HG03135 (cell line): Measurements from ENCODE around the gene CA11.
A peak's percentile ranks its signal among the peaks of the same experiment; 100 is the strongest.

Experiments
- ATAC-seq: cut with Tn5 transposase; IDR thresholded peaks from one replicate; pipeline ENCODE4 v1.9.1; 2021; ENCODE audit warnings: mild to moderate bottlenecking, moderate library complexity; ENCODE audit not compliant: unreplicated experiment

Gene CA11

DNA sequence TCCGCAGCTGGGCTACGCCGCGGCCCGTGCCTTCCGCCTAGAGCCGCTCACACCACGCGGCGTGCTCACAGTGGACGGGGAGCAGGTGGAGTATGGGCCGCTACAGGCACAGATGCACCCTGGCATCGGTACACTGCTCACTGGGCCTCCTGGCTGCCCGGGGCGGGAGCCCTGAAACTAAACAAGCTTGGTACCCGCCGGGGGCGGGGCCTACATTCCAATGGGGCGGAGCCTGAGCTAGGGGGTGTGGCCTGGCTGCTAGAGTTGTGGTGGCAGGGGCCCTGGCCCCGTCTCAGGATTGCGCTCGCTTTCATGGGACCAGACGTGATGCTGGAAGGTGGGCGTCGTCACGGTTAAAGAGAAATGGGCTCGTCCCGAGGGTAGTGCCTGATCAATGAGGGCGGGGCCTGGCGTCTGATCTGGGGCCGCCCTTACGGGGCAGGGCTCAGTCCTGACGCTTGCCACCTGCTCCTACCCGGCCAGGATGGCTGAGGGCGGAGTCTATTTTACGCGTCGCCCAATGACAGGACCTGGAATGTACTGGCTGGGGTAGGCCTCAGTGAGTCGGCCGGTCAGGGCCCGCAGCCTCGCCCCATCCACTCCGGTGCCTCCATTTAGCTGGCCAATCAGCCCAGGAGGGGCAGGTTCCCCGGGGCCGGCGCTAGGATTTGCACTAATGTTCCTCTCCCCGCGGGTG is 16.2 kb downstream of the CA11 start:
- no peak for ATAC-seq

- ATAC-seq = no peak
Observed at GRCh38 chr19:48629297-48629598, 16.7 kb downstream of the CA11 start.

DNA sequence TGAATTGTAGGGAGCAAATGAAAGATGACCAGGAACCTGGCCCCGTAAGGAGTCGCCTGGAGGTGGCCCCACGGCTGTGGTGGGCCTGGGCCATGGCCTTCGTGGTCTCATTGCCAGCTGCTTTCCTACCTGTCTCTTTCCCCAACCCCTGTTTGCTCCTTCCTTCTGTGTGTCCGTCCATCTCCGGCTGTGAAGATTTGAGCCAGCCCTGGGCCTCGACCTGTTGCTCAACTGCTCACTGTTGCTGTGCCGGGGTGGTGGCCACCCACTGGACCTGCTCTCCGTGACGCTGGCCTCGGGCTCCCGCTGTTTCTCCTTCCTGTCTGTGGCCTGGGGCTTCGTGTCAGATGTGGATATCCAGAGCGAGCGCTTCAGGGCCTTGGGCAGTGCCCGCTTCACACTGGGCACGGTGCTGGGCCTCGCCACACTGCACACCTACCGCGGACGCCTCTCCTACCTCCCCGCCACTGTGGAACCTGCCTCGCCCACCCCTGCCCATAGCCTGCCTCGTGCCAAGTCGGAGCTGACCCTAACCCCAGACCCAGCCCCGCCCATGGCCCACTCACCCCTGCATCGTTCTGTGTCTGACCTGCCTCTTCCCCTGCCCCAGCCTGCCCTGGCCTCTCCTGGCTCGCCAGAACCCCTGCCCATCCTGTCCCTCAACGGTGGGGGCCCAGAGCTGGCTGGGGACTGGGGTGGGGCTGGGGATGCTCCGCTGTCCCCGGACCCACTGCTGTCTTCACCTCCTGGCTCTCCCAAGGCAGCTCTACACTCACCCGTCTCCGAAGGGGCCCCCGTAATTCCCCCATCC is 17.3 kb downstream of the CA11 start:
- no peak for ATAC-seq

- no peak for ATAC-seq
Observed at GRCh38 chr19:48627865-48628314, 18.1 kb downstream of the CA11 start.

- no peak for ATAC-seq
Observed at GRCh38 chr19:48627201-48627864, 18.7 kb downstream of the CA11 start.

DNA sequence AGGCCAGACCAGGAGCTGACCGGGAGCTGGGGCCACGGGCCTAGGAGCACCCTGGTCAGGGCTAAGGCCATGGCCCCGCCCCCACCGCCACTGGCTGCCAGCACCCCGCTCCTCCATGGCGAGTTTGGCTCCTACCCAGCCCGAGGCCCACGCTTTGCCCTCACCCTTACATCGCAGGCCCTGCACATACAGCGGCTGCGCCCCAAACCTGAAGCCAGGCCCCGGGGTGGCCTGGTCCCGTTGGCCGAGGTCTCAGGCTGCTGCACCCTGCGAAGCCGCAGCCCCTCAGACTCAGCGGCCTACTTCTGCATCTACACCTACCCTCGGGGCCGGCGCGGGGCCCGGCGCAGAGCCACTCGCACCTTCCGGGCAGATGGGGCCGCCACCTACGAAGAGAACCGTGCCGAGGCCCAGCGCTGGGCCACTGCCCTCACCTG is 20.1 kb downstream of the CA11 start:
- ATAC-seq = no peak

- no peak for ATAC-seq
Observed at GRCh38 chr19:48624791-48625723, 20.9 kb downstream of the CA11 start.

DNA sequence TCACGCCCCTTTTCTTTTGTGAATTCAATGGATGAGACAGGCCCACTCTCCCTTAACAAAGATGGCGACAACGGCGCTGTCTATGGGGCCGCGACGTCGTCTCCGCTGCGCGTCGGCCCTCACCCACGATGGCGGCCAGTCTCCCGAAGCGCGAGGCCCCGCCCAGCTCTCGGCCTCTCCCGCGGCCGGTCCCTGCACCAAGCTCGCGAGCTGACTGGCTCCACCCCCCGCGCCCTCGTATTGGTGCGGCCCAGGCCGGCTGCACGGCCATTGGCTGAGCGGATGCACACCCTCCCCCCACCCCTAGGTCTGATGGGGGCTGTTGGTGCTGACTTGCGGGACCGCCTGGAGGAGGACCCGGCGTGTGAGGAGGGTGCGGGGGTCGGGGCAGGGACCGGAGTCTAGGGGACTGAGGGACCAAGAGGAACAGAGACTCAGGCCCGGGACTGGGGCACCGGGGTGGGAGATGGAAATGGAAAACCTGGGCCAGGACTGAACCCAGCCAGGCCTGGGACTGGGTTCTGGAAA is 21.9 kb downstream of the CA11 start:
- peak; percentile 55 for ATAC-seq

DNA sequence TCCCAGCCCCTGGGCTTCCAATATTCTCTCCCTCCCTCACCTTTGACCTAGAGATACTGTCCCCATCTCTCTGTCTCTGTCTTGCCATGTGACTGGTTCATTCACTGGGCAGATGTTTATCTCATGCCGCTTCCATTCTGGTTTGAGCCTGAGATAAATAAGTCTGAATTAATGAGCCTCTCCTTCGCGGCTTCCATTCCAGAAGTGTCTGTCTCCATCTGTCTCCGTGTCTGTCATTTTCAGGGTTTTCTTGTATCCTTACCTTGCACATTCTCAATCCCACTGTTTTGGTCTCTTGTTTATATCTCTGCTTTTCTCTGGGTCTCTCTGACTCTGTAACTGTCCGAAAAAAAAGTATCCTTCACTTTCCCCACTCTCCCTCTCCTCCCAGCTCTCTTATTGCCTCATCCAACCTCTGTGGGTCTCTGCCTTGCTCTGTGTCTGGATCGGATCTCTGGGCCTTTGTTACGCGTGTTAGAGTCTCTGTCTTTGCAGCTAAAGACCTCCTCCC is 22.4 kb downstream of the CA11 start:
- no peak for ATAC-seq

- ATAC-seq = no peak
Observed at GRCh38 chr19:48619692-48620585, 26.0 kb downstream of the CA11 start.

GRCh38 chr19:48618916-48619691 is 26.9 kb downstream of the CA11 start, which contains the start of the genes RPL18 and SPHK2:
TSS of gene RPL18 (minus strand) at chr19:48619178. CDS start at chr19:48619143, 35 bp downstream.
TSS of gene SPHK2 (plus strand) at chr19:48619506. CDS start at chr19:48620515, 1,009 bp downstream.
- ATAC-seq = peak; percentile 85

DNA sequence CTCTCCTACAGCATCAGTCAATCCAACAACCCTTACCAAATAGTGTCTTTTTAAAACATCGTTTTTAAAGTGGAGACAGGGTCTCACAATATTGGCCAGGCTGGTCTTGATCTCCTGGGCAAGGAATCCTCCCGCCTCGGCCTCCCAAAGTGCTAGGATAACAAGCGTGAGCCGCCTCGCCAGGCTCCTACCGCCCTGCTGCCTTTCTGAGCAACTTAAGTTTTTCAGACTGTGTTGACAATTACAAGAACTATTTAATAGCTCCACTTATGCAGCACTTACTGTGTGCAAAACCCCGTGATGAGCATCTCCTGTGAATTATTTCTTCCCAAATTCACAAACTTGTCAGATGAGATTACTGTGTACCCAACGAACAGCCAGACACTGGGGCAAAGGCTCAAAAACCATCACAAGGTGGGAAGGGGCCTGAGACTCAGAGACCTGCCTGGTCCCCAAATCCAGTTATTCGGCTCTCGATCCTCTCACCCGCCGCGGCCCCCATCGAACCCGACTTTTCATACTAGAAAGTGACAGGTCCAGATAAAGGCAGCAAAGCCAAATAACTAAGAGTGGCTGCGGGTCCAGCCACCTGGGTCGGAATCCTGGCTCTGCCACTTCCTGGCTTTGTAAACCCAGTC is 27.6 kb downstream of the CA11 start:
- no peak for ATAC-seq

DNA sequence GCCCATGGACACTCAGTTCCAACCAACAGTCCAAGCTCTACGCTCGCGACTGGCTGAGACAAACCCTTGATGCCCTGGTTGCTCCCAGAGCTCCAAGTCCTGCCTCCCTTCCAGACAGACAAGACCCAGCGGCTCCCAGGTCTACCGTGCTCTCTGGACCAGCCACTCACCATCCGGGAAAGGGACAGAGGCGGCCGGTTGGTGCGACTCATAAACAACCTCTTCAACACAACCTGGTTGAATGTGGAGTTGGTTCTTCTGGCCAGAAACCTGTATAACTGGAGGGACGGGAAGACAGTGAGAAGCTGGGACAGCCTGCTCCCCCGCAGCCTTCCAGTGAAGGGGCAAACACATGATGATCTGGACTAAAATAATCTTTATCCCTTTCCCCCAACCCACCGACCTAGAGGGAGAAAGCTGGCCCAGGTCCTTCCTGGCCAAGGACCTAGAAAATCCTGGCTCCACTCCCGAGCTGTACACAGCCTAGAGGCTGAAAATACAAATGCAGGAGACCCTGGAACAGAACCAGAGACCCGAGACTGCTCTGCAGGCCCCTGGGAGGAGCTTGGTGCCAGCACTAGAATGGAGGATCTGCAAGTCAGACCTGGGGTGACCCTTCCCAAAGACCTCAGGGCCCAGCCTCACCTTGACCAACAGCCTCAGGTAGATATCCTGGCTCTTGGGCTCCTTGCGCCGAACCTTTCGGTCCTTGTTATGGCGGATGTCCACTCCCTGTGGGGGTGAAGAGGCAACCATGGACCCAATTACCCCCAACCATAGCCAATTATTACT is 28.6 kb downstream of the CA11 start:
- no peak for ATAC-seq

- ATAC-seq = no peak
Observed at GRCh38 chr19:48616491-48617056, 29.4 kb downstream of the CA11 start.

DNA sequence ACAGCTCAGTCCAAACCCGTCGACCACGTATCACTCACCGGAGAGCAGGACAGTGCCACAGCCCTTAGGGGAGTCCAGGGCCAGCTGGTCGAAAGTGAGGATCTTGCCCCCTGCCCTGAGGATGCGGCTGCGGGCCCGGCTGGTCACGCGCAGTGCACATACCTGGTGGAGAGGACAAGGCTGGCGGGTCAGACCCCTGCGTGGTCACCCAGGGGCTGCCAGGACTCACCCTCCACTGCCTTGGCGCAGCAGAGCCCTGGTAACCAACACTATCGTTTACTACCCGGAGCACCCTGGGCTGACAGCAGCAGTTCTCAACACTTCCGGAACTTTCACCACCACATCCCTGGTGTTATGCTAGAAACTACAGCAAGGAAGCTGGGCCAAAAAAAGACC is 29.9 kb downstream of the CA11 start:
- no peak for ATAC-seq

DNA sequence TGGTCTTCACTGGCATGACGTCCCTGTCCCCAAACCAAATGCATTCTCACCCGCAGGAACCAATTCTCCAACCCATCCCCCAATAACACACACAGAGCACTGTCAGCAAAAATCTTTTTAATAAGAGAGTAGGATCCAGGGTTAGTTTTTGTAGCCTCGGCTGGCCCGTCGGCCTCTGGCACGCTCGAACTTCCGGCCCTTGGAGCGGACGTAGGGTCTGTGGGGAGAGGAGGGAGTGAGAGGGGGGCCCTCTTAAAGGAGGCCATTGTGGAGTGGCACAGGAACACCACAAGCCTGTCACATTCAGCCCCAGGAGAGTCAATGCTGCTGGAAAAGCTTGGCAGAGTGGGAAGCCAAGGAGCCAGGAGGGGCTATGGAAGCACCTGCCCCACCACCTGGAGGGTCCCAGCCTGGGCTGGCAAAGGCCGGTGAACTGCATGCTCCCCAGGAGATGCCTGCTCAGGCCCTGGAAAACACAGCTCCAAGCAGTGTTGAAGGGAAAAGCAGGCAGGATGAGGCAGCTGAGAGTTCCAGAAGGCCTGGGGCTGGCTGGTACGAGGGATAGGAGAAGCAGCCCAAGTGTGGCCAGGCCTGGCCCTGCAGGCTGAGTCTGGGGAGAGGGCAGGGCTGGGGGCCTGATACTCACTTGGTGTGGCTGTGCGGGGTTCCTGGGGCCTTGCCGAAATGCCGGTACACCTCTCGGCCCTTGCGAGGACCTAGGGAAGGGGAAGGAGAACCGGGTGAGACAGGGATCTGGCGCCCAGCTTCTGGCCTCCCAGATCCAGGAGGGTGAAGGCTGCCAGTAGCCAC is 30.6 kb downstream of the CA11 start:
- ATAC-seq = no peak
